Right renal cortex interstitium (tissue), 3 donors: ENCODE data around the gene KLK11. TPM values are rescaled to one million over a fixed set of nuclear protein-coding genes. Genes with fewer than 3 reads are reported as not detected.

Source experiments
- DNase-seq, 3 donors: peaks; one replicate each; pipeline ENCODE4 v3.0.0-alpha.2; 2013; ENCODE audit warnings: low read depth in 3 of 3, low spot score in 2 of 3
- polyA plus RNA-seq, 3 donors: library from polyadenylated mRNA; unstranded; fragments of 120-200 nt; gene quantifications; one replicate each; pipeline ENCODE4 v1.2.1, GENCODE V29; 2013; ENCODE audit not compliant: insufficient read length in 3 of 3

The KLK11 gene
- polyA plus RNA-seq, 3 donors = 0.16 to 0.24 (median 0.22) TPM

DNA sequence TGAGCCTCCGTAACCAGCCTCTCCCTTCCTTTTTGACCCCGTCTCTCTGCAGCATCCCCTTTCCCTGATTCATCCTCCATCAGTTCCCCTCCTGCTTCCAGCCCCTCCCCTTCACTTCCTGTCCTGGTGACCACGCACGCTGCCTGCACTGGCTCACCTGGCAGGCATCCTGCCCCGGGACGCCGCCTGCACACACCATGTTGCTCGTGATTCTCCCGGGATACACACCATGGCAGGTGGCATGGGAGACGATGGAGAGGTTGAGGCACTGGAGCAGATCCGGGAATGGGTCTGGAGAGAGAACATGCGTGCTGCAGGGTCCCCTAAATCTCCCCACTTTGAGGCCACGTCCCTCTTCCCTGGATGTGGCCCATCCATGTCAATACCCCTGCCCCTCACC lies 4.2 kb upstream of the KLK11 start:
- no peak for DNase-seq

DNA sequence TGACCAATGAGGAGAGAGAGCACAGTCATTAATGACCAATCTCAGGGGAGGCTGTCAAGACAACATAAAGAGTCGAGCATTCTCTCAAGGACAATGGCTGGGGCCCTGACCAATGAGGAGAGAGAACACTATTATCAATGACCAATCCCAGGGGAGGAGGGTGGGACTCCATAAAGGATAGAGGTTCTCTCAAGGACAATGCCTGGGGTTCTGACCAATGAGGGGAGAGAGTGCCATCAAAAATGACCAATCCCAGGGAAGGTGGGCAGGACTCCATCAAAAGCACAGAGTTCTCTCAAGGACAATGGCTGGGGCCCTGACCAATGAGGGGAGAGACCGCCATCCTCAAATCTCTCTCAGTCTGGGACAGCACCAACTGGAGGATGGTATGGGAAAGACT lies 3.3 kb upstream of the KLK11 start:
- DNase-seq = no peak

DNA sequence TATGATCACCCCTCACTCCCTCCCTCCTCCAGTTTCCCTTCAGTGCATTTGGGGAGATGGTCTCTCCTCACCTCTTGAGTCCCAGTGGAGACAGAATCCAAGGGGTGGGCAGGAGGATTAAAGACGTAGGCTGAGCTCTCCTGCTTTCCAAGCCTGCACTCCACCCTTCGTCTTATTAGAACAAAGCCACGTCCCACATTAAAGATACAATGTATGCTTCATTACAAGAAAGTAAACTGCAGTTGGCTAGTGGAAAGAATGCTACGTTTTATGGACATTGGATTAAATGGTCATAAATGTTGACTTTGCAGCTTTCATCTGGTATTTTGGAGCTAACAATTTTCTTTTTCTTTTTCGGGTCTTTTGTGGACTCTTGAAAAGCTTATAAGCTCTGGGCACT lies 1.5 kb upstream of the KLK11 start:
- no peak for DNase-seq

DNA sequence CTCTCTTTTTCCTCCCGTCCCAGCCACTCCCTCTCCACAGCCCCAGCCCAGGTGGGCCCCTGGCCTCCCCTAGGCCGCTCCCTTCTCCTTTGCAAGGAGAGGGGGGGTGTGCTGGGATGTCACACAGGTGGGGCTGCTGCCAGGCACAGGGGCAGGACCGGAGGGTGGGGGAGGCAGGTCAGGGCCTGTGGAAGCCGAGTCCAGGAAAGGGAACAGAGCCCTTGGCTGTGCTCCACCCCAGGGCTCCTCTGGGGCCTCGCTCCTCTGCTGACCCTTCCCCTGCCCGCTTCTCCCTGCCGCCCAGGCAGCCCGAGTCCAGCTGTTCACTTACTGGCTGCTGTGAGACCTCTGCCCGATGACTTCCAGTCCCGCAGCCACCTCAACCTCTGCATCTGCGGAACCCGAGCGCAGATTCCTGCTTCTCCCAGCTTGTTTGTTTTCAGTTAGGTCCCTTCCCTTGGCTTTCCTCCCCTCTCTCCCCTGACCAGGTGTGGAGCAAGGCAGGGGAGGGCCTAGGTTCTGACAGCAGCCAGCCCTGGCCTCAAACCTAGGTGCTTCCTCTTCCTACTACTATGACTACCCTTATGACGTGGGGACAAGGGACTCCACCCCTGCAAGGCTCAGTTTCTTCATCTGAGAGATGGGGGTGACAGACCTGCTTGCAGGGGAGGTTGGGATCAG lies 850 bp upstream of the KLK11 start:
- DNase-seq = no peak

DNA sequence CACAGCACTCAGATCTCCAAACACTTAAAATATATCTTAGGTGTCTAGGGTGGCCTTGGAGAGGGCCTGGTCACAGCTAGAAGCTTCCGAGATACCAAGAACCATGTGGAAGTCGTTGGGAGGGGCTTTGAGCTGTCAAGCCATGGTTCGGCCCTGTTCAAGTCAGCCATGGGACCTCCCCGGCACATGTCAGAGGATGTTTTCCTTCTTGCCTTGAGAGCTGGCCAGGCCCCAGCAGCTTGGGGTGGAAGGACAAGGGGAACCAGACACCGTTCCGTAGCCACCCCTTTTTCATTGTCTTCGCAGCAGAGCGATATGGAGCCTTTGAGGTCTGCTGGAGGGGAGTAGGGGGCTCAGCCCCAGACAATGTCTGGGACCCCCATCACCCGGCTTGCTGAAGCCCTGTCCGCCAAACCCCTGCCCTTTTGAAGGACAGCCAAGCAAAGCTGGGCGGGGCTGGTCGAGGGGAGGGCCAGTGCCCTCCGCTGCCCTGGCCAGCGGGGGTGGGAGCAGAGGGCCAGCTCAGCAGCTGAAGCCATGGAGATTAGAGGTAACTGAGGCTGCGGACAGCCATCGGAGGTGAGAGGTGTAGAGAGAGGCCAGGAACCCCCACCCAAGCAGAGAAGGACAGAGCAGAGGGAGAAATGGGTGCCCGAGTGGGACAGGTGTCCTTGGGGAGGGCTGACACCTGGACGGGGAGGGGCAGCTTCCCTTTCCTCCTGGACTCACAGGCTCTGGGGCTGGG lies 435 bp downstream of the KLK11 start:
- no peak for DNase-seq

DNA sequence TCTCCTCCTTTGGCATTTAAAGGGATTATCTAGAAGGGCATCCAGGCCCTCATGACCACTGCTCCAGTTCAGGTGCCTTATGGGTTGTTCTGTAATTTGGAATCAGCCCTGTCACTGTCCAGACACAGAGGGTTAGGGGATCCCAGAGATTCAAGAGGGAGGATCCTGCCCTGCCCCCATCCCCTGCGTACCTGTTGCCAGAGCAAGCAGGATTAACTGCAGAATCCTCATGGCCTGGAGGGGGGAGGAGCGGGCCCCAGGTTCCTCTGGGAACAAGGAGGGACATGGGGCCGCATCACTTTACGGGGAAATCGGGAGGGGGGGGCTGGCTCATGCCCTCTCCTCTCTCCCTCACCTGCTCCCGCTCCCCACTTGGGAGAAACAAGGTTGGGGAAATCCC lies 1.0 kb downstream of the KLK11 start:
- no peak for DNase-seq

DNA sequence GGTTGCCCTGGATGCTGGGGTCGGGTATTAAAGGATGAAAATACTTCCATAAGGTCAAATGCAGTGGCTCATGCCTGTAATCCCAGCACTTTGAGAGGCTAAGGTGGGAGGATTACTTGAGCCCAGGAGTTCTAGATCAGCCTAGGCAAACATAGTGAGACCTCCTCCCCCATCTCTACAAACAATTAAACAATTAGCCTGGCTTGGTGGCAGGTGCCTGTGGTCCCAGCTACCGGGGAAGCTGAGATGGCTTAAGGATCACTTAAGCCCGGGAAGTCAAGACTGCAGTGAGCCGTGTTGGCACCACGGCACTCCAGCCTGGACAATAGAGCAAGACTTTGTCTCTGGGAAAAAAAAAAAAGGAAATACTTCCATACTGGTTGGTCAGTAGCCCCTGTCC lies 1.5 kb downstream of the KLK11 start:
- no peak for DNase-seq

DNA sequence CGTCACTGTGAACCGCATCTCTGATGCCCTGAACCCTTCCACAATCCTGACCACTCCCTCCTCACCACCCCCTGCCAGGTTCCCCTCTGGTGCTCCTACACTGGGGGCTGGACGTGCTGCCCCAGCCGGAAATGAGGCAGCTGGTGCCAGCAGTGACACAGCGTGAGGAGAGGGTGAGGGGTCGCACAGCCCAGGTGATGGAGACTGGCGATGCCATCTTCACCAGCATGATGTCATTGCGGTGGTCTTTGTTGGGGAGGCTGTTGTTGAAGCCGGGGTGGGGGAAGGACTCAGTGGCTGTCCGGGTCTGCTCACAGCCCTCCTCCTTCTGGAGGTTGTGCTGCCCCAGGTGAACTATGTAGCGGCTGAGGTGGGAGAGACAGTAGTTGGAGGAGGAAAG lies 2.5 kb downstream of the KLK11 start:
- no peak for DNase-seq

DNA sequence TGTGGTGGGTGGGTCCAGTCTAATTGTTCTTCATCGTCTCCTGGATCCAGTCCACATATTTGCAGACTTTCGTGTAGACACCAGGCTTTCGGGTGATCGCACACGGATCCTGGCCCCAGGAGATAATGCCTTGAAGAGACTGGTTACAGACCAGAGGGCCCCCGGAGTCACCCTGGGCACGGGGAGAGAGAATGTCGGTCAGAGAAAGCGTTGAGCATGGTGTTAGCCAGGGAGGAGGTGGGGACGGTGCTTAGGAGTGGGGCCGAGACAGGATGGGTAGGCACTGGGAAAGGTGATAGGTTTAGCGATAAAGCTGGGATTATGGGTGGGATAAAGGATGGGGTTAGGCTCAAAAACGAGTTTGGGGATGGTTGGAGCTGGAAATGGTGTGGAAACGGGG lies 3.9 kb downstream of the KLK11 start:
- DNase-seq = no peak

DNA sequence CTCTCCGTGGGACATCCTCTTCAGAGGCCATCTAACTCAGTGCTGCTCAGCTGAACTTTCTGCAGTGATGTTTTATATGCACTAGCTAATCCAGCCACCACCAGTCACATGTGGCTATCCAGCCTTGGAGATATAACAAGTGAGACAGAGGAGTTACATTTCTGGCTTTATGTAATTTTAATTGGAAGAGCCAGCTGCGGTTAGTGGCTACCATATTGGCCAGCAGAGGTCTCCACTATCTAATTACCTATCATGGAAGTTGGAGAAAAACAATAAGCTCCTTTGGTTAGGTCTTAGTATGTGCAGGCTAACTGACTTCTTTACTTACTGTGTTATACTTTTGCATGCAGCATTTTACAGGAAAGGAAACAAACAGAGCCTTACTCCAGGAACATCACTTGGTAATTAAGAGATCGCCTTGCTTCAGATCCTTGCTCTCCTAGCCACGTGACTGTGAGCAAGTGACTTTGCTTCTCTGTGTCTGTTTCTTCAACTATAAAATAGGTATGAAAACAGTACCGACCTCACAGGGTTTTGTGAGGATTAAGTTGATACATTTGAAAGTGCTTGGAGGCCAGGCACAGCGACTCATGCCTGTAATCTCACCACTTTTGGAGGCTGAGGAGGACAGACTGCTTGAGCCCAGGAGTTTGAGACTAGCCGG lies 5.3 kb downstream of the KLK11 start:
- DNase-seq = no peak

DNA sequence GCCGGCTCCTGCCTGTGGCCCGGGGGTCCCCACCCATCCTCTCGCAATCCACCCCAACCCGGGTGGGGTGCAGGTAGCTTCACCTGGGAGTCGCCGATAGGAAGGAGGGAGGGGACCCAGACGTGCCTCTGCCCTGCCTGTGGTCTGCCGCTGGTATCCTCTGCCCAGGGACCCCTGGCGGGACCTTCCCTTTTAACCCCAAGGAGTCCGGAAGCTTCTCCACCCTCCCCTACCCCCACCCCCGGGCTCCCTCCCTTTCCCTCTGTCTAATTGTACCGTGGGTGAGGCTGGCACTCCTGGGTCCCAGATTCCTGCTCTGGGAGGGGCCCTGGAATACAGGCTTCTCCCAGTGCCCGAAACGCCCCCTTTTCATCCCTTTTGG lies 6.9 kb downstream of the KLK11 start, which contains the start of gene KLK10:
Gene KLK10, minus strand, starts transcription at position 166 of the 382 bp plus-strand sequence. CDS start 579 bp downstream, outside the sequence.
- DNase-seq = no peak

DNA sequence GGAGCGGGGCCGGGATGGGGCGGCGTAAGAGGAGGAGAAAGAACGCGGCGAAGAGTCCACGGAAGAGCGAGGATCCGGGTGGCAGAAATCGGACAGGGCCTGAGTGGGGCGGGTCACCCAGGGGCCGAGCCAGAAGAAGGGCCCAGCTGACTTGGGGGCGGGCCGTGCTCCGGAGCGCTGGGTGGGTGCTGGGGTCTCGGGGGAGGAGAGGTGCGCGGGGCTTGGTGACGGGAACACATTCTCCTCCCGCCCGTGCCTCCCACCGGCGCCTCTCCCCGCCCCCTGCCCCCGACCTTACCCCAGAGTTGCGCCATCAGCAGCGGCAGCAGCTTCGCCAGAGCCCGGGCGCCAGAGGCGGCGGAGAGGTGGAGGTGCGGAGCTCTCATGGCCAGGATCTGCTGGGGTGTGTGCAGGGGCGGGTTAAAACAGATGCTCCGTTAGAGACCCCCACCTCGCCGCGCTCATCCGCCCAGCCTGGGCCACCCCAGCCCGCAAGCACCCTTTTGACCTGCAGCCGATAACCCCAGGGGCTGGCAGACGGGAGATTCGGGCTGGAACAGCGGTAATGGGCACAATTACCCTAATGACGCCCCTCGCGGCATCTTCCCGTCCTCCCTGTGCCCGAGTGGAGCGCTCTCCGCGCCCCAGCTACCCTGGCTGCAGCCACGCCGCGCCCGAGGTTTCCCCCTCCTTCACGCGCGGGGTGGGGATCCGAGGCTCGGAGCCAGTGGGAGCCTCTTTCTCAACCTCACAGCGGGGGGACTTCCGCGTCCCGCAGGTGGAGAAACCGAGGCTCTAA lies 7.5 kb downstream of the KLK11 start:
- DNase-seq = no peak

DNA sequence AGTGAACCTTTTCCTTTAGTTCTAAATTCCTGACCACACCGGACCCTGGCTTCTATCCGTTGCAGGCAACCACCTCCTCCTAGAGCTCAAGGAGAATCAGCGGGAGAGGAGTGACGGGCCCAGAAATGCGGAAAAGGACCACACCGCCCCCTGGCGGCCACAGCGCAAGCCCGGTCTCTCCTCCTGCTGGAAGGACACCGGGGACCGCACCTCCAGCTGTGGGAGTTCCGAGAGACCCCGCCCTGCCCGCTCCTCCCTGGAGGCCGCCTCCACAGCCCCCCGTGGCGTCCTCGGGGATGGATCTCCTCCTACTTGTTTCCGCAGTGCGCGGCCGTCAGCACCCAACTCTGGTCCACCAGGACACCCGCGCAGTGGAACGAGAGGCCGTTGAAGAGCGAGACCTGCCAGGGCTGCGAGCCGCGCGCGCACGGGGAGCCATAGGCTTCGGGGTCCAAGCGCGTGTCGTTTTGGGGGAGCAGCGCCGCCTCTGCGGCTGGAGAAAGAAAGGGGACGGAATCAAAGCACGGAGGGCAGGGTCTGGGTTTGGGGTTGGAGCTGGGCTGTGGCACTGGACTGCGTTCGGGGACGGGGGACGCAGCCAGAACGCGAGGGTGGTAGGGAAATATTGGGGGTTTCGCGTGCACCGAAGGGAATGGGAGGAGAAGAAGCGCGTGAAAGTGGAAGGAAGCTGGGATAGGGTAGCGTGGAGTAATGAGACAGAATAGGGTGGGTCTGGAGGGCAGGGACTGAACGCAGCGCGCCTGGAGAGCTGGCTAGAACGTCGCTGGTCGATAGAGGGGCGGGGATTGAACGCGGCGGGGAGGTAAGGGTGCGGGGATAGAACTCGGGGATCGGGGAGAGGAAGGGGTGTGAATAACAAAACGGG lies 9.4 kb downstream of the KLK11 start:
- no peak for DNase-seq

DNA sequence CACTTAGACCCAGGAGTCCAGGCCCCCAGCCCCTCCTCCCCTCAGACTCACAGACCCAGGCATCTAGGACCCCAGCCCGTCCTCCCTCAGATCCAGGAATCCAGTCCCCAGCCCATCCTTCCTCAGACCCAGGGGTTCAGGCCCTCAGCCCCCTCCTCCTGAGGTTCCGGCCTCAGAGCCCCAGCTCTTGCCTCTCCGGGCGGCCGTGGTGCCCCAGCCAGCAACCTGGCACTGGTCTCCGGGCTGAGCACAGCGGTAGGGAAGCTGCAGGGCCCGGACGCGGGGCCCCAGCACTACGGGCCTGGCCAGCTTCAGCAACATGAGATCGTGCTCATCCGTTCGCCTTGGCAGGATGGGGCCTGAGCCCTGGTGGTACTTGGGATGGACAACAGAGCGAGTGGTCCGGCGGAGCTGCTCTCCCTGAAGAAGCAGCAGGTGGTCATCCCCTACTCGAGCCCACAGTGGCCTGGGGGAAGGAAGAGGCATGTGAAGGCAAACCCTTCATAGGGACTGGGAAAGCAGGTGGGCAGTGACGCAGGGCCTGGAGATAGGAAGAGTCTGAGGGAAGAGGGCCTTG lies 10.6 kb downstream of the KLK11 start:
- DNase-seq = no peak

DNA sequence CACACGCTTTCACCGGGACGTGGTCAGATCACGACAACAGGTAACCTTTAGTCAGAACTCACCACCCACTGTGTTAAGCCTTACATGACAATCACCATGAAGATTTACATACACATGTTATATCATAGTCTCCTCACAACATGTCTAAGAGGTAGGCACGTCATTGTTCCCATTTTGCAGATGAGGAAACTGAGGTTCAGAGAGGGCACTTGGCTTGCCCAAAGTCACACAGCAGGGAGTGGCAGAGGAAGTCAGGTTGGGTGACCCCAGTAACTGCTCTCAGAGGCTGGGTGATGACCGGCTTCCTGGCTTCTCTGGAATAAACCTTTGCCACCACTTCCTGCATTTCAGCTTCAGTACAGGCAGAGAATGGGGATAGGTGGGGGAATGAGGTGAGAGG lies 12.2 kb downstream of the KLK11 start:
- no peak for DNase-seq

DNA sequence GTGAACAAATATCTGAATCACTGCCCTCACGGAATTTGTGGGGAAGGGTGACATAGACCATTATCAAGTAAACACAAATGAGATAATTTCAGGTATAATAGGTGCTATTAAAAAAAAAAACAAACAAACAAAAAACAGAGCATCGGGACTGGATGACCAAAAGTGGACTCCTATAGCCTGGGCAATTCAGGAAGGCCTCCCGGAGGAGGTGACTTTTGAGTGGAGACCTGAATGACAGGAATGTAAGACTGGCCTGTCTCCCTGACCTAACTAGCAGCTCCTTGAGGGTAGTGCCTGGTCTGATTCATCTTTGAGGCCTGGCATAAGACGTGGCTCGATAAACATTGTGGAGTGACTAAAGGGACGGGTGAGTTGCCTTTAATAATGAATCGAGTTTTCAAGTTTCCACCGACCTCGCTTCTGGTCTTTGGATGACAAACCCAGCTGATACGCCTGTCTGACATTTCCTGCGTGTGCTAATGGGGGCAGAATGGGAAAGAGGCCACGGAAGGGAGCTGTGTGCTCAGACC lies 13.7 kb downstream of the KLK11 start:
- no peak for DNase-seq

DNA sequence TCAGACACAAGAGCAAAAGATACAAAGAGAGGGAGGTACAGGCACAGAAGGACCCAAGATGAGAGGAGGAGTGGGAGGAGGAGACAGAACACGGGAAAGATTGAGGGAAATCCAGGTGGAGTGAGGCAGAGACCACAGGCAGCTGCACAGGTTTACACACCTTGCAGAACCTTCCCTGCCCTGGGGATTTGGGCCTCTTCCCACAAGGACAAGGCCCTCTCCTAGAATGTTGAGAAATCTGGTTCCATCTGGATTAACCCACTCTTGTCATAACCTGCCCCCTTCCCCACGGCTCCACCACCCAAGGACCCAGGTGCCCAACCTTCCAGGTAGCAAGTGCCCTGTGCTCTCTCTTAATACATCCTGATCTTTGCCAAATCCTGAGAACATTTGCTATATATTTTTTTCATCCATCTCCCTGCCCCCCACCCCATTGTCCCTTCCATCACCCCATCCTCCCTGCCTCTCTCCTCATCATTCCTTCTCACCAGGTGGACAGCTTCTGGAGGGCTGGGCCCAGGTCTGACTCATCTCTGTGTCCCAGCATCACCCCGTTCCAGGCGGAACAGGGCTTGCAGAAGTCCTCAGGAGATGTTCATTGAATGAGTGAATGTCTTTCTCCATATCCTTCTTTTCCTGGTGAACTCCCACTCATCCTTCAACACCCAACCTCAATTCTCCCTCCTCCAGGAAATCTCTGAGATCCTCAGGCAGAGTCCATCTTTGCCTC lies 16.2 kb downstream of the KLK11 start:
- no peak for DNase-seq

DNA sequence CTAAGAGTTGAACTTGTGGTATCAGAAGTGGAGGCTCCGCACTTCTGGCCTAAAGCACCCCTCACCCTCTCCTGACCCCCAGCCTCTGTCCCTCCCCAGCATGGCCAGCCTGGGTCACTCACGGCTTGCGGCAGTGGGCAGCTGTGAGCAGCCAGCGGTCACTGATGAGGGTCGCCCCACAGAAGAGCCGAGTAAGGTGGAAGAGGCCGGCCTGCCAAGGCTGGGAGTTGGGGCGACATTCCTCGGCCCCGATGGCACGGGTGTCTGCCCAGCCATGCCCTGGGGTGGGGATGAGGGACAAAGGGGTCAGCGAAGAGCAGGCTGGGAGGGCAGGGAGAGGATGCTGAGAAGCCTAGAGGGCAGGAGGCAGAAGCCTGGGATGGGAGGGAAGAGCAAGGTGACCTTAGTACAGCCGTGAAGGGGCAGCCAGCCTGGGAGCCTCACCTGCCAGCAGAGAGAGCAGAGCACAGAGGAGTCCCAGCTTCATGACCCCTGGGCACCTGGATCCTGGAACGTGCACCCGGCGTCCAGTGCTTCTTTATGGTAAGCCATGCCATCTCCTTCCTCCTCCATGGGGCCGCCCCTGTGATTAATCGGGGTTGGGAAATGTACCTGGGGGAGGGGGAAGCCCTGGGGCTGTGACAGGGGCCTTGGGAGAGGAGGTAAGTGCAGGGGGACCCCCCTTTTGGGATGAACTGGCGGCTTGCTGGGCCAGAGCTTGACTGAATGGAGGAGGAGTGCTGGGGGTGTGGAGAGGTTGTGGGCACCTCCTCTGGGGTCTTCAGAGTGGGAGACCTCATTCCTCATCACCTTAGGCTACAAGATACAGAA lies 17.1 kb downstream of the KLK11 start:
- no peak for DNase-seq
